GM18505 (cell line): ENCODE measurements around the gene RAPGEF3.

Source experiments
- ATAC-seq: cut with Tn5 transposase; IDR thresholded peaks from one replicate; pipeline ENCODE4 v1.9.1; 2021; ENCODE audit not compliant: unreplicated experiment
- POLR2A ChIP-seq: IDR thresholded peaks from 4 replicates; pipeline ENCODE4 v1.6.1; 2011; ENCODE audit warnings: borderline replicate concordance; ENCODE audit not compliant: insufficient read depth, insufficient read length; ENCODE audit errors: extremely low read depth

The RAPGEF3 gene

GRCh38 chr12:47711448-47711847, 47.2 kb downstream of the RAPGEF3 start:
- ATAC-seq: no peak
- no peak for TF ChIP-seq POLR2A

- no peak for TF ChIP-seq POLR2A
- no peak for ATAC-seq
These were observed 48.4 kb downstream of the RAPGEF3 start for GRCh38 chr12:47710278-47710677.

DNA sequence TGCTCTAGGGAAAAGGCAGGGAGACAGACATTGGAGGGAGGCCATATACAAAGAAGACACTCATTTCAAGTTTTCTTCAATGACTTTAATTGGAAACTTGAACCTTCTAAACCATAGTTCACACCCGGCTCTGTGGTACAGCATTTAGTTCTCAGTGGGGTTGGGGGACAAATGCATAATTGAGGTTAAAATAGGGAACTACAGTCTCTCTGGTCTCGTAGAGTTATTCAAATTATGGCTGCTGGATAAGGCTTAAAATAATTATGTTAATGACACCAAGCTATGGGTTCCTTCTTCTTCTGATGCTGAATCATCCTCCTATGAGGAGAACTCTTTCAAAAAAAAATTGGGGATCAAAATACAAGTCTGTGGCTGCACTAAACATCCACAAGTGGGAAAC, 49.0 kb downstream of the RAPGEF3 start:
- no peak for TF ChIP-seq POLR2A
- no peak for ATAC-seq

- TF ChIP-seq POLR2A: no peak
These were observed 49.4 kb downstream of the RAPGEF3 start for GRCh38 chr12:47709237-47709636.

GRCh38 chr12:47707905-47708543, 50.7 kb downstream of the RAPGEF3 start:
- no peak for TF ChIP-seq POLR2A
- ATAC-seq: no peak

More at GRCh38 chr12:47709237-47709636, 49.4 kb downstream of the RAPGEF3 start:
- no peak for ATAC-seq

DNA sequence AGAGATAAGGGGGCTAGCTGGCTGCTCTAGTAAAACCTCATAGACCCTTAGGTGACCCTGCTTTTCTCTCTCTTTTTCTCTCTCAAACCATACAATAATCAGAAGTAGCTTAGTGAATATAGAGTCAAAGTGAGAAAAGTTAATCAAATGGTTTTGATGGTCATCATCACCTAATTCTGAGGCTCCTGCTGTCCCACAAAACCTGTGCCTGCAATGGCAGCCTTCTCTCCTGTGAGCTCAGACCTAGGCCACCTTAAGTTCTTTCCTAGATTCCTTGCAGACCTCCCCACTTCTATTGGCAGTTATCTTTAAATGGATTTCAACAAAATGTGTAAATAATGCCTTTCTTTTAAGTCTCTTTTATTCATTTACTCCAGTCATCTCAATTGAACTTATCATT, 51.3 kb downstream of the RAPGEF3 start:
- no peak for TF ChIP-seq POLR2A

DNA sequence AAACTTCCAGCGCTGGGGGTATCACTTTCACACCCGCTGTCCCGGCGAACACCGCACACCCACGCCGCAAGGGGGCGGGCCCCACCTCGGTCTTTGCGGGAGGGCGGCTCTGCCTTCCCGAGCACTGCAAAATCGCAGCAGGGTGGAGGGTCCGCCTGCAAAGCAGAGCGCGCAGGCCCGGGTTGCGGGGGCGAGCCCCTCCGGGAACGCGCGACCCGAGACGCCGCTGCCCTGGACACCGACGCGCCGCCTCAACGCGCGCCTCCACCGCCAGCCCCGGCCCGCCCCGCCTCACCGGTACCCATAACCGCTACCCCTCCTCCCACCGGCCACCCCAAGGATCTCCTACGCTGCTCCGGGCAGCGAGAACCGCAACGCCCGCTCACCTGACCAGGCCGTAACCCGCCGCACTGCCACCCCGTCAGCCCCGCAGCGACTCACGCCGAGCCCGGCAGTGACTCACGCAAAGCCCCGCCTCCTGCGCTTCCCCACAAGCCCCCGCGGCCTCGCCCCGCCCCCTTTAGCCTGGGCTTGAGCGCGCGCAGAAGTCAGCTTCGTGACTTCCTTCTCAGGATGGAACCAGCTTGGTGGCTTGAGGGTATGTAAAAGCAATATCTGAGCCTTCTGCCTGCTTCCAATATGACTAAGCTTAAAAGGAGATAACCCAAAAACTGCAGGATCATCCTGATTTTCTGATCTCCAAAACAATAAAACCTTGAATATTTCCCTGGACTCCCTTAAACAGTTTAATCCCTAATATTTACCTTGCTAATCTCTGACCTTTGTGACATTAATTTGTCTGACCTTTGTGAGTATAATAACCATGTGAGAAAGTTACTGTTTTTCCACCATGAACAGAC, 52.9 kb downstream of the RAPGEF3 start, which contains the start of gene RPAP3:
TSS of gene RPAP3 (minus strand) at position 465 of the 860 bp plus-strand sequence. CDS start 3,190 bp downstream, outside the sequence.
- peak; percentile 93 for TF ChIP-seq POLR2A
- ATAC-seq: peak; percentile 78

More for the DNA sequence above, 51.3 kb downstream of the RAPGEF3 start:
- ATAC-seq: no peak

DNA sequence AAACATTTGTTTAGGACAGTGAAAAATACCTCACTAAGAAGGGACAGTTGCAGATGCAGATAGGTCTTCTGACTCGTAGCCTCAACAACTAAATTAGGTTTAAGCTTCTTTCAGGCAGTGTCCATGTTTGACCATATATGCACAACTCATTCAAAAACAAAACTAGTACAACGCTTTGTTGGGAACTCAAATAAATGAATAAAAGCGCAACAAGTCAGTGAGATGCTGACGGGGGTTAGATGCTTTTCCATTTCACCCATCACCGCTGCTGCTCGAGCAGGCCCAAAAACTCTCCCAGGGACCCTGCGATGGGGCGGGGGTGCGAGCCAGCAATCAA, 53.5 kb downstream of the RAPGEF3 start:
- no peak for ATAC-seq
- no peak for TF ChIP-seq POLR2A

DNA sequence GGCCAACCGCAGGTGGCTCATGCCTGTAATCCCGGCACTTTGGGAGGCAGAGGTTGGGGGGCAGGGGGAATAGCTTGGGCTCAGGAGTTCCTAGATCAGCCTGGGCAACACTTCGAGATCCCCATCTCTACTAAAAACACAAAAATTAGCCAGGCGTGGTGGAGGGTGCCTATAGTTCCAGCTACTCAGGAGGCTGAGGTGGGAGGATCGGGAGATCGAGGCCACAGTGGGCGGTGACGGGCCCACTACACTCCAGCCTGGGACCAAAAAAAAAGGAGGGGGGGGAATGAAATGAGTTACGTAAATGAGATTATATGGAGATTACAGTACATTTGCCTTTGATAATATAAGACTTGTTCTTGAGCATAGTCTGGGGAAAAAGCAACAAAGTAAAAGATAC, 54.0 kb downstream of the RAPGEF3 start:
- TF ChIP-seq POLR2A: no peak
- ATAC-seq: no peak

DNA sequence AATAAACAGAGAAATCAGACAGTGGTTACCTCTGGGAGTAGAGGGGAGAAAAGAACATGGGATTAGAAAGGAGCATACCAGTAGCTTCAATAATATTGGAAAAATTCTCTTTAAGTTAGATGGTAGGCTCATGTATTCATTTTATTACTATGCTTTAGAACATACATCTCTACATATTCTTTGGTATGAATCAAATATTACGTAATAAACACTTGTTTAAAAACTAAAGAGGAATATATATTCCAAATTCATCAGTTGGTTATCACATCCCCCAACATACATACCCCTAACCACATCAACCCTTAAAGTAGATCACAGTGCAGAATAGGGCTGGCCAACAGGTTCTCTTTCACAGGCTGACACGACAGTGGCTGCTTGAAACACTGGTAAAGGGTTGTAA, 58.4 kb downstream of the RAPGEF3 start:
- no peak for TF ChIP-seq POLR2A
- no peak for ATAC-seq

DNA sequence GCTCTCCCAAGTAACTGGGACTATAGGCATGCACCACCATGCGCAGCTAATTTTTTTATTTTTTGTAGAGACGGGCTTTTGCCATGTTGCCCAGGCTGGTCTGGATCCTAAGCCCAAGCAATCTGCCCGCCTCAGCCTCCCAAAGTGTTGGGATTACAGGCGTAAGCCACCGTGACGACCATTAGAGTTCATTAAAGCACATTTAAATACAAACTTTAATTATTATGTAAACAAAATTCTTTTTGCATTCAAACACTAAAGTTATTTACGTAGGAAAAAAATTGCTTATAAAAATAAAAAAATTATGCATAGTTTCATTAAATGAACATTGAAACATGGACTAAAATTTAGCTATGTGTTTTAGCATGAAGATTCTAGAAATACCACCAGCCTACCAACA, 60.0 kb downstream of the RAPGEF3 start:
- no peak for TF ChIP-seq POLR2A
- no peak for ATAC-seq

- TF ChIP-seq POLR2A: no peak
- ATAC-seq: no peak
These were observed 60.6 kb downstream of the RAPGEF3 start for GRCh38 chr12:47698055-47698454.

GRCh38 chr12:47689215-47689614, 69.5 kb downstream of the RAPGEF3 start:
- ATAC-seq: no peak
- TF ChIP-seq POLR2A: no peak

DNA sequence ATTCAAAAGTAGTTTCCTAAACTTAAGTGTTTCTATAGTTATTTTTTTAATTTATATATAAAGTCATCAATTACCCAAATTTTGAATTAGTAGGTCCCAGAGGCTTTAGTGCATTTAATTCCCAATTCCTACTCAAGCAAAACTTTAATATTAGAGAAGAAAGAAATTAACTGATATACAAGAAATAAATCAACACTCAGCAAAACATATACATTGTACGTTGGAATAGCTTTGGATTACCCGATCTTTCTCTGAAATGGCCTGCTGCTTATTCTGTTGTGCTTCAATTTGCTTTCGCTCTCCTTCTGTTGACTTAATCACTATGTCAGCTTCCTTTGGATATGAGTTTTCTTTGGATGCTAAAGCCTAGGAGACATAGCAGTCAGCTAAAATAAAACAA, 71.0 kb downstream of the RAPGEF3 start:
- TF ChIP-seq POLR2A: no peak

More for the DNA sequence above, 71.0 kb downstream of the RAPGEF3 start:
- no peak for ATAC-seq
